Measurements from ENCODE around the gene KCNJ10. TPM values are rescaled to one million over a fixed set of nuclear protein-coding genes. Genes with fewer than 3 reads are reported as not detected.

Gene KCNJ10
- total and polyA plus RNA-seq, 2 of the 13 experiments (the other 11 are each of a cell fraction or from before 2014, with no cell fraction given), result 4.4 to 10.3 TPM

DNA sequence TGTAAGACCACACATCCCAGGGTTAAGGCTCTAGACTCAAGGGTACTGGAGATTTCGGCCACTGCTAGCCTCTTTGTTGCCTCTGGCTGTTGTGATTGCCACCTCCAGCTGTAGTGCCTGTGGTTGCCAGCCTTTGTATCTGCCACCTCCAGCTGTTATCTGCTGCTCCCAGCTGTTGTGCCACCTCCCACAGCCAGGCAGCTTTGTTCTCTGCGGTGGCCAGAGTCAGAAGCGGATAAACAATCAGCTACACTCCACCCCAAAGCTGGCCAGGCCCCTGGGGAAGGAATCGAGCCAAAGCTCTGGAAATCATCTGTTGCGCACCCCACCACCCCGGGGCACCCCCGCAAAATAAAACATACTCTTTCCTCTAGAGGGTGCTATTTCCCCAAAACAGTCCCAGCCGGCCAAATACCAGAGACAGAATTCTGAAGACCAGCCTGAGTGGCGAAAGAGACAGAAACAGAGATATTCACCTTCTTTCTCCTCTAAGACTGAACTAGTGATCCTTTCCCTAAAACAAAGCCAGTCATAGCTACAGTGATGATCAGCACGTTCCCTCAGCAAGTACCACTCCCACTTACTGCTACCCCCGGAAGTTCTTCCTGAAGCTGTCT lies 23.4 kb downstream of the KCNJ10 start (continued):
- TF ChIP-seq ZNF615 (CRISPR knock-in tag; IDR thresholded peaks at IDR 0.05; ENCODE audit: borderline replicate concordance) (no peak), ZNF317 (CRISPR knock-in tag; IDR thresholded peaks at IDR 0.05) (no peak), ZNF235 (CRISPR knock-in tag; IDR thresholded peaks at IDR 0.05; ENCODE audit: borderline replicate concordance) (no peak), TAF15 (IDR thresholded peaks at IDR 0.05; ENCODE audit: low read depth, low read length, poor library complexity, severe bottlenecking) (no peak), CAMTA2 (CRISPR knock-in tag; IDR thresholded peaks at IDR 0.05; ENCODE audit: borderline replicate concordance) (no peak), TCF7 (IDR thresholded peaks at IDR 0.05; ENCODE audit: low read depth) (peak; percentile 39), ZNF720 (CRISPR knock-in tag; IDR thresholded peaks at IDR 0.05) (no peak), ZKSCAN1 (IDR thresholded peaks at IDR 0.05; ENCODE audit: low read length) (no peak), ZNF547 (CRISPR knock-in tag; IDR thresholded peaks at IDR 0.05) (no peak), RFX3 (CRISPR knock-in tag; IDR thresholded peaks at IDR 0.05) (no peak), GATAD2A (CRISPR knock-in tag; IDR thresholded peaks at IDR 0.05) (peak; percentile 36), GFI1 (CRISPR knock-in tag; IDR thresholded peaks at IDR 0.05; ENCODE audit: borderline replicate concordance) (no peak), EZH2 (conservative IDR thresholded peaks at IDR 0.05; ENCODE audit: low read depth, low read length) (no peak), ZNF282 (IDR thresholded peaks at IDR 0.05; ENCODE audit: partially characterized antibody) (no peak), KLF16 (CRISPR knock-in tag; IDR thresholded peaks at IDR 0.05) (no peak), KAT8 (CRISPR knock-in tag; IDR thresholded peaks at IDR 0.05) (0 out of 2 replicates have a peak, but pooled peaks have one; percentile 27), RXRA (CRISPR knock-in tag; IDR thresholded peaks at IDR 0.05) (no peak), GTF3A (CRISPR knock-in tag; conservative IDR thresholded peaks at IDR 0.05) (no peak), SRY (CRISPR knock-in tag; IDR thresholded peaks at IDR 0.05) (no peak), ZNF484 (CRISPR knock-in tag; IDR thresholded peaks at IDR 0.05; ENCODE audit: borderline replicate concordance, low read depth) (no peak), PHB2 (IDR thresholded peaks at IDR 0.05; ENCODE audit: partially characterized antibody) (no peak), SOX6 (IDR thresholded peaks at IDR 0.05) (no peak), SOX6 (CRISPR knock-in tag; IDR thresholded peaks at IDR 0.05) (0 out of 2 replicates have a peak, but pooled peaks have one; percentile 7)
- TF ChIP-seq, protein P1, sequence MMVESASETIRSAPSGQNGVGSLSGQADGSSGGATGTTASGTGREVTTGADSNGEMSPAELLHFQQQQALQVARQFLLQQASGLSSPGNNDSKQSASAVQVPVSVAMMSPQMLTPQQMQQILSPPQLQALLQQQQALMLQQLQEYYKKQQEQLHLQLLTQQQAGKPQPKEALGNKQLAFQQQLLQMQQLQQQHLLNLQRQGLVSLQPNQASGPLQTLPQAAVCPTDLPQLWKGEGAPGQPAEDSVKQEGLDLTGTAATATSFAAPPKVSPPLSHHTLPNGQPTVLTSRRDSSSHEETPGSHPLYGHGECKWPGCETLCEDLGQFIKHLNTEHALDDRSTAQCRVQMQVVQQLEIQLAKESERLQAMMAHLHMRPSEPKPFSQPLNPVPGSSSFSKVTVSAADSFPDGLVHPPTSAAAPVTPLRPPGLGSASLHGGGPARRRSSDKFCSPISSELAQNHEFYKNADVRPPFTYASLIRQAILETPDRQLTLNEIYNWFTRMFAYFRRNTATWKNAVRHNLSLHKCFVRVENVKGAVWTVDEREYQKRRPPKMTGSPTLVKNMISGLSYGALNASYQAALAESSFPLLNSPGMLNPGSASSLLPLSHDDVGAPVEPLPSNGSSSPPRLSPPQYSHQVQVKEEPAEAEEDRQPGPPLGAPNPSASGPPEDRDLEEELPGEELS (CRISPR knock-in tag; IDR thresholded peaks at IDR 0.05), result peak; percentile 49; the same call in 1 of the 2 replicates
- TF ChIP-seq, protein P2, sequence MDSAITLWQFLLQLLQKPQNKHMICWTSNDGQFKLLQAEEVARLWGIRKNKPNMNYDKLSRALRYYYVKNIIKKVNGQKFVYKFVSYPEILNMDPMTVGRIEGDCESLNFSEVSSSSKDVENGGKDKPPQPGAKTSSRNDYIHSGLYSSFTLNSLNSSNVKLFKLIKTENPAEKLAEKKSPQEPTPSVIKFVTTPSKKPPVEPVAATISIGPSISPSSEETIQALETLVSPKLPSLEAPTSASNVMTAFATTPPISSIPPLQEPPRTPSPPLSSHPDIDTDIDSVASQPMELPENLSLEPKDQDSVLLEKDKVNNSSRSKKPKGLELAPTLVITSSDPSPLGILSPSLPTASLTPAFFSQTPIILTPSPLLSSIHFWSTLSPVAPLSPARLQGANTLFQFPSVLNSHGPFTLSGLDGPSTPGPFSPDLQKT (CRISPR knock-in tag; IDR thresholded peaks at IDR 0.05; ENCODE audit: borderline replicate concordance), result no peak
- TF ChIP-seq, protein P3, sequence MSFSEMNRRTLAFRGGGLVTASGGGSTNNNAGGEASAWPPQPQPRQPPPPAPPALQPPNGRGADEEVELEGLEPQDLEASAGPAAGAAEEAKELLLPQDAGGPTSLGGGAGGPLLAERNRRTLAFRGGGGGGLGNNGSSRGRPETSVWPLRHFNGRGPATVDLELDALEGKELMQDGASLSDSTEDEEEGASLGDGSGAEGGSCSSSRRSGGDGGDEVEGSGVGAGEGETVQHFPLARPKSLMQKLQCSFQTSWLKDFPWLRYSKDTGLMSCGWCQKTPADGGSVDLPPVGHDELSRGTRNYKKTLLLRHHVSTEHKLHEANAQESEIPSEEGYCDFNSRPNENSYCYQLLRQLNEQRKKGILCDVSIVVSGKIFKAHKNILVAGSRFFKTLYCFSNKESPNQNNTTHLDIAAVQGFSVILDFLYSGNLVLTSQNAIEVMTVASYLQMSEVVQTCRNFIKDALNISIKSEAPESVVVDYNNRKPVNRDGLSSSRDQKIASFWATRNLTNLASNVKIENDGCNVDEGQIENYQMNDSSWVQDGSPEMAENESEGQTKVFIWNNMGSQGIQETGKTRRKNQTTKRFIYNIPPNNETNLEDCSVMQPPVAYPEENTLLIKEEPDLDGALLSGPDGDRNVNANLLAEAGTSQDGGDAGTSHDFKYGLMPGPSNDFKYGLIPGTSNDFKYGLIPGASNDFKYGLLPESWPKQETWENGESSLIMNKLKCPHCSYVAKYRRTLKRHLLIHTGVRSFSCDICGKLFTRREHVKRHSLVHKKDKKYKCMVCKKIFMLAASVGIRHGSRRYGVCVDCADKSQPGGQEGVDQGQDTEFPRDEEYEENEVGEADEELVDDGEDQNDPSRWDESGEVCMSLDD (CRISPR knock-in tag; IDR thresholded peaks at IDR 0.05; ENCODE audit: borderline replicate concordance), result peak; percentile 59; the same call in 1 of the 2 replicates
- TF ChIP-seq, protein P4, sequence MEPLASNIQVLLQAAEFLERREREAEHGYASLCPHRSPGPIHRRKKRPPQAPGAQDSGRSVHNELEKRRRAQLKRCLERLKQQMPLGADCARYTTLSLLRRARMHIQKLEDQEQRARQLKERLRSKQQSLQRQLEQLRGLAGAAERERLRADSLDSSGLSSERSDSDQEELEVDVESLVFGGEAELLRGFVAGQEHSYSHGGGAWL (CRISPR knock-in tag; IDR thresholded peaks at IDR 0.05), result no peak

Data from HepG2 (cell line).